HL-60 (cell line): ENCODE data around the gene ANK3.

Experiments
- GABPA ChIP-seq: IDR thresholded peaks from 2 replicates; pipeline ENCODE4 v1.6.1; 2012; ENCODE audit warnings: low read depth
- POLR2AphosphoS5 ChIP-seq: IDR thresholded peaks from 2 replicates; pipeline ENCODE4 v1.6.1; 2012; ENCODE audit warnings: low read depth
- SPI1 ChIP-seq: IDR thresholded peaks from 2 replicates; pipeline ENCODE4 v1.6.1; 2012; ENCODE audit warnings: low read depth, mild to moderate bottlenecking, borderline replicate concordance
- TF ChIP-seq, protein P1 (sequence below): IDR thresholded peaks from one replicate; pipeline ENCODE4 v1.5.1; 2011; ENCODE audit warnings: low read length, control low read depth, inconsistent platforms; ENCODE audit not compliant: insufficient read depth
- TF ChIP-seq, protein P2 (sequence below): IDR thresholded peaks from 2 replicates; pipeline ENCODE4 v1.6.1; 2012; ENCODE audit warnings: low read depth; ENCODE audit not compliant: insufficient replicate concordance

GRCh38 chr10:60155099-60155877, 234.4 kb downstream of the ANK3 start:
- TF ChIP-seq, protein P1, sequence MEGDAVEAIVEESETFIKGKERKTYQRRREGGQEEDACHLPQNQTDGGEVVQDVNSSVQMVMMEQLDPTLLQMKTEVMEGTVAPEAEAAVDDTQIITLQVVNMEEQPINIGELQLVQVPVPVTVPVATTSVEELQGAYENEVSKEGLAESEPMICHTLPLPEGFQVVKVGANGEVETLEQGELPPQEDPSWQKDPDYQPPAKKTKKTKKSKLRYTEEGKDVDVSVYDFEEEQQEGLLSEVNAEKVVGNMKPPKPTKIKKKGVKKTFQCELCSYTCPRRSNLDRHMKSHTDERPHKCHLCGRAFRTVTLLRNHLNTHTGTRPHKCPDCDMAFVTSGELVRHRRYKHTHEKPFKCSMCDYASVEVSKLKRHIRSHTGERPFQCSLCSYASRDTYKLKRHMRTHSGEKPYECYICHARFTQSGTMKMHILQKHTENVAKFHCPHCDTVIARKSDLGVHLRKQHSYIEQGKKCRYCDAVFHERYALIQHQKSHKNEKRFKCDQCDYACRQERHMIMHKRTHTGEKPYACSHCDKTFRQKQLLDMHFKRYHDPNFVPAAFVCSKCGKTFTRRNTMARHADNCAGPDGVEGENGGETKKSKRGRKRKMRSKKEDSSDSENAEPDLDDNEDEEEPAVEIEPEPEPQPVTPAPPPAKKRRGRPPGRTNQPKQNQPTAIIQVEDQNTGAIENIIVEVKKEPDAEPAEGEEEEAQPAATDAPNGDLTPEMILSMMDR, result no peak
- TF ChIP-seq POLR2AphosphoS5 (no peak), GABPA (no peak), SPI1 (no peak)
- TF ChIP-seq, protein P2, sequence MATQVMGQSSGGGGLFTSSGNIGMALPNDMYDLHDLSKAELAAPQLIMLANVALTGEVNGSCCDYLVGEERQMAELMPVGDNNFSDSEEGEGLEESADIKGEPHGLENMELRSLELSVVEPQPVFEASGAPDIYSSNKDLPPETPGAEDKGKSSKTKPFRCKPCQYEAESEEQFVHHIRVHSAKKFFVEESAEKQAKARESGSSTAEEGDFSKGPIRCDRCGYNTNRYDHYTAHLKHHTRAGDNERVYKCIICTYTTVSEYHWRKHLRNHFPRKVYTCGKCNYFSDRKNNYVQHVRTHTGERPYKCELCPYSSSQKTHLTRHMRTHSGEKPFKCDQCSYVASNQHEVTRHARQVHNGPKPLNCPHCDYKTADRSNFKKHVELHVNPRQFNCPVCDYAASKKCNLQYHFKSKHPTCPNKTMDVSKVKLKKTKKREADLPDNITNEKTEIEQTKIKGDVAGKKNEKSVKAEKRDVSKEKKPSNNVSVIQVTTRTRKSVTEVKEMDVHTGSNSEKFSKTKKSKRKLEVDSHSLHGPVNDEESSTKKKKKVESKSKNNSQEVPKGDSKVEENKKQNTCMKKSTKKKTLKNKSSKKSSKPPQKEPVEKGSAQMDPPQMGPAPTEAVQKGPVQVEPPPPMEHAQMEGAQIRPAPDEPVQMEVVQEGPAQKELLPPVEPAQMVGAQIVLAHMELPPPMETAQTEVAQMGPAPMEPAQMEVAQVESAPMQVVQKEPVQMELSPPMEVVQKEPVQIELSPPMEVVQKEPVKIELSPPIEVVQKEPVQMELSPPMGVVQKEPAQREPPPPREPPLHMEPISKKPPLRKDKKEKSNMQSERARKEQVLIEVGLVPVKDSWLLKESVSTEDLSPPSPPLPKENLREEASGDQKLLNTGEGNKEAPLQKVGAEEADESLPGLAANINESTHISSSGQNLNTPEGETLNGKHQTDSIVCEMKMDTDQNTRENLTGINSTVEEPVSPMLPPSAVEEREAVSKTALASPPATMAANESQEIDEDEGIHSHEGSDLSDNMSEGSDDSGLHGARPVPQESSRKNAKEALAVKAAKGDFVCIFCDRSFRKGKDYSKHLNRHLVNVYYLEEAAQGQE, result no peak
